K562 (cell line): Measurements from ENCODE around the gene TBX10. TPM values are rescaled to one million over a fixed set of nuclear protein-coding genes. Genes with fewer than 3 reads are reported as not detected.

Source experiments
- ATAC-seq: fragments of 200-7000 bp; cut with Tn5 transposase; 3 replicates; pipeline ENCODE4 v1.9.1; 2020; ENCODE audit warnings: moderate library complexity
- BruUV-seq: library from RNA; stranded (reverse); fragments of 400-500 nt; replicated peaks from 2 replicates; lab custom pipeline; 2021; lab: Mats Ljungman, UMichigan
- CTCF ChIA-PET: fragments of 300-600 bp; formaldehyde crosslinking; extraction: SDS; loops from one replicate; lab custom pipeline; 2021; ENCODE audit warnings: low intra/inter-chr PET ratio; lab: Yijun Ruan, JAX
- POLR2A ChIA-PET: fragments of 300-600, 350-650 bp; sonication (Branson Sonifier 250); formaldehyde crosslinking; extraction: SDS; loops from one replicate; lab custom pipeline; 2021; ENCODE audit warnings: antibody characterized with exemption, inconsistent platforms; lab: Yijun Ruan, JAX
- DNase-seq, 4 experiments: peaks; one replicate each; pipeline versions ENCODE4 v3.0.0 to v3.0.0-alpha.2; 2011 to 2018; ENCODE audit warnings: low spot score in 3 of 4, mixed read lengths in 3 of 4; ENCODE audit errors: extremely low read depth in 1 of 4
- FAIRE-seq: peaks from 2 replicates; lab custom pipeline; 2011; peaks lifted over from hg19 to GRCh38; lab: Jason Lieb, UNC
- H2AFZ ChIP-seq: 2 replicates; pipeline ENCODE4 v1.6.0; 2011; ENCODE audit warnings: low read depth, low read length, control low read depth, inconsistent platforms
- H3K27ac ChIP-seq: fragments of 200-600 bp; 3 replicates; pipeline ENCODE4 v1.8.0; 2011; ENCODE audit warnings: low read depth, mild to moderate bottlenecking, control low read depth, inconsistent platforms, low read length, moderate library complexity, mixed read lengths; ENCODE audit errors: extremely low read depth
- H3K27me3 ChIP-seq, 2 experiments: fragments of 300-600 bp in 1 of 2; 2 replicates in 1 of 2; 3 replicates in 1 of 2; pipeline versions ENCODE4 v1.6.0 to v1.8.0; 2011; ENCODE audit warnings: inconsistent platforms in 2 of 2, low read length in 2 of 2, mild to moderate bottlenecking in 1 of 2, mixed read lengths in 1 of 2, moderate library complexity in 1 of 2; ENCODE audit not compliant: control insufficient read depth in 2 of 2, insufficient read depth in 2 of 2
- H3K36me3 ChIP-seq: fragments of 300-600 bp; 3 replicates; pipeline ENCODE4 v1.8.0; 2011; ENCODE audit warnings: mild to moderate bottlenecking, low read length, inconsistent platforms; ENCODE audit not compliant: control insufficient read depth, insufficient read depth
- H3K4me1 ChIP-seq, 2 experiments: fragments of 200-600 bp in 1 of 2; replicated peaks in 1 of 2; 2 replicates in 1 of 2; 3 replicates in 1 of 2; pipeline versions ENCODE4 v1.5.1 to v1.8.0; 2011; ENCODE audit warnings: inconsistent platforms in 2 of 2, low read length in 2 of 2, mild to moderate bottlenecking in 1 of 2, mixed read lengths in 1 of 2, moderate library complexity in 1 of 2; ENCODE audit not compliant: control insufficient read depth in 2 of 2, insufficient read depth in 2 of 2
- H3K4me2 ChIP-seq: 2 replicates; pipeline ENCODE4 v1.6.1; 2011; ENCODE audit warnings: low read length, control low read depth, inconsistent platforms, mixed read lengths; ENCODE audit not compliant: insufficient read depth
- H3K4me3 ChIP-seq: fragments of 200-600 bp; sonication (generic), shearing (Covaris generic); 2 replicates; pipeline ENCODE4 v1.5.1; 2016; ENCODE audit warnings: control low read depth, inconsistent platforms
- H3K79me2 ChIP-seq: fragments of 200-600 bp; 3 replicates; pipeline ENCODE4 v1.8.0; 2011; ENCODE audit warnings: low read length, inconsistent platforms; ENCODE audit not compliant: control insufficient read depth, insufficient read depth
- H3K9ac ChIP-seq, 2 experiments: 2 replicates each; pipeline versions ENCODE4 v1.6.0 to v1.6.1; 2011; ENCODE audit warnings: low read depth in 2 of 2, low read length in 2 of 2, control low read depth in 1 of 2, inconsistent platforms in 1 of 2, mild to moderate bottlenecking in 1 of 2, mixed read lengths in 1 of 2; ENCODE audit not compliant: insufficient read depth in 1 of 2
- H3K9me1 ChIP-seq: one replicate; pipeline ENCODE4 v1.6.0; 2011; ENCODE audit warnings: inconsistent platforms, mild to moderate bottlenecking, low read length, moderate library complexity; ENCODE audit not compliant: control insufficient read depth, insufficient read depth
- H3K9me3 ChIP-seq: replicated peaks from 2 replicates; pipeline ENCODE4 v1.5.1; 2011; ENCODE audit warnings: low read depth, low read length, inconsistent platforms; ENCODE audit not compliant: control insufficient read depth, insufficient read depth
- H4K20me1 ChIP-seq: replicated peaks from 2 replicates; pipeline ENCODE4 v1.6.1; 2011; ENCODE audit warnings: low read length, inconsistent platforms, mixed read lengths; ENCODE audit not compliant: control insufficient read depth, insufficient read depth
- SUPT5H ChIP-seq: fragments of 450-650 bp; IDR thresholded peaks from 2 replicates; pipeline ENCODE4 v1.6.1; 2016
- ZFX ChIP-seq: sonication (generic); formaldehyde crosslinking; IDR thresholded peaks from 2 replicates; pipeline ENCODE4 v1.8.0; 2022; ENCODE audit warnings: mild to moderate bottlenecking, missing genetic modification reagents, moderate library complexity
- WGBS: fragments of 100-300 bp; shearing (Covaris generic); methylation state at CpG from one replicate; pipeline ENCODE4 v1.1.6; 2016; ENCODE audit warnings: low coverage, mixed read lengths; ENCODE audit not compliant: insufficient coverage; ENCODE audit errors: missing lambda C conversion rate; 5-methylcytosine and 5-hydroxymethylcytosine counted together
- in situ Hi-C: fragments of 300-500 bp; cut with MboI; formaldehyde crosslinking; loops from 4 replicates; pipeline ENCODE4 v1.15.0; 2018; ENCODE audit warnings: inconsistent platforms, mixed read lengths
- intact Hi-C: fragments of 100-400 bp; cut with micrococcal nuclease; formaldehyde crosslinking; loops from 2 replicates; pipeline ENCODE4 v1.14.2; 2022
- polyA plus RNA-seq, 8 experiments: library from polyadenylated mRNA; depleted of rRNA in 4 of 8; stranded (reverse) in 5 of 8; unstranded in 3 of 8; fragments of >200 nt; fragmentation: Nextera tagmentation in 2 of 8; fragmentation: Illumina TruSeq in 1 of 8; extraction: Ambion mirVana in 2 of 8; extraction: Trizol in 1 of 8; gene quantifications; 2 replicates each; pipeline versions ENCODE4 v1.2.1 to v1.2.3, GENCODE V29; 2011 to 2014; ENCODE audit warnings: inconsistent platforms in 1 of 8, missing spikeins in 1 of 8
- total RNA-seq, 7 experiments: library from RNA; depleted of rRNA in 6 of 7; stranded (reverse); fragments of >200 nt in 6 of 7; fragmentation: Illumina TruSeq in 2 of 7; extraction: Trizol in 2 of 7; gene quantifications; 2 replicates each; pipeline versions ENCODE4 v1.2.1 to v1.2.3, GENCODE V29; 2011 to 2021; ENCODE audit warnings: low replicate concordance in 1 of 7
- TF ChIP-seq, protein P1 (sequence below): fragments of 450-650 bp; formaldehyde crosslinking; IDR thresholded peaks from 2 replicates; pipeline ENCODE4 v1.4.0; 2022; ENCODE audit warnings: mild to moderate bottlenecking, moderate library complexity

Gene TBX10
- total and polyA plus RNA-seq, 9 of the 15 experiments (the other 6 are each of a cell fraction or from before 2014, with no cell fraction given) = not detected

DNA sequence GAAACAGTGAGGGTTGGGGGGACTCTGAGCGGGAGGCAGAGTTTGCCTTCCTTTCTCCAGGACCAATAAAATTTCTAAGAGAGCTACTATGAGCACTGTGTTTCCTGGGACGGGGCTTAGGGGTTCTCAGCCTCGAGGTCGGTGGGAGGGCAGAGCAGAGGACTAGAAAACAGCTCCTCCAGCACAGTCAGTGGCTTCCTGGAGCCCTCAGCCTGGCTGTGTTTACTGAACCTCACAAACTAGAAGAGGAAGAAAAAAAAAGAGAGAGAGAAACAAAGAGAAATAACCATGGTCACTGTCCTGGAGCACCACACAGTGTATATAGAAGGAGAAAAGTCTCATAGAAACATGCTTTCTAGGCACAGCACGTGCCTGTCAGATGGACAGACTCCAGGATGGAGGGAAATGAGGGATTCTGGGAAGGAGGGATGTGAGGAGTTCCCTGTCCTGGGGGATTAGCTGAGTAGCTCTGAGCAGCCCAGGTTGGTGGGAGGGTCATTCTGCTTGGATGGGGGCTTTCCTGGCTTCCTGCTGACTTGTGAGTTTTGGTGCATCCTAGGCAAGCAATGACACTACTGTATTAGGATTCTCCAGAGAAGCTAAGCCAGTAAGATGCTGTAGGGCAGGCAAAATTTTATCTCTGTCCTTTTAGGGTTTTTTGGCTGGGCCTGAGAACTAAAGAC is 52.9 kb downstream of the TBX10 start:
- H3K4me1 ChIP-seq = peaks cover 21 to 42% of the 10 kb centered on the region in 2 experiments; a peak in 4 of 5 replicates
- peaks cover 5% of the 10 kb centered on the region for H3K9me1 ChIP-seq
- peaks cover 43% of the 10 kb centered on the region for H3K79me2 ChIP-seq
- H3K27ac ChIP-seq = no peak overlapping the region
- no peak overlapping the region for H2AFZ ChIP-seq
- H3K4me2 ChIP-seq = no peak overlapping the region
- H3K27me3 ChIP-seq = no peaks in the 10 kb centered on the region
- TF ChIP-seq SUPT5H = peak; percentile 49; the same call in 1 of the 2 replicates
- TF ChIP-seq ZFX = no peak
- TF ChIP-seq, protein P1, sequence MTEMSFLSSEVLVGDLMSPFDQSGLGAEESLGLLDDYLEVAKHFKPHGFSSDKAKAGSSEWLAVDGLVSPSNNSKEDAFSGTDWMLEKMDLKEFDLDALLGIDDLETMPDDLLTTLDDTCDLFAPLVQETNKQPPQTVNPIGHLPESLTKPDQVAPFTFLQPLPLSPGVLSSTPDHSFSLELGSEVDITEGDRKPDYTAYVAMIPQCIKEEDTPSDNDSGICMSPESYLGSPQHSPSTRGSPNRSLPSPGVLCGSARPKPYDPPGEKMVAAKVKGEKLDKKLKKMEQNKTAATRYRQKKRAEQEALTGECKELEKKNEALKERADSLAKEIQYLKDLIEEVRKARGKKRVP (CRISPR knock-in tag) = 0 out of 2 replicates have a peak, but pooled peaks have one; percentile 4
- H4K20me1 ChIP-seq = peaks cover 14% of the 10 kb centered on the region; the same call in 1 of the 2 replicates
- FAIRE-seq = no peak
- WGBS = 91% methylated on average over 5 of the region's 5 CpGs
- H3K9ac ChIP-seq = peak overlapping the region in 1 of 2 experiments; percentile 99; a peak in 2 of 4 replicates
- in situ Hi-C loops (no loop called here), intact Hi-C loops (no loop called here)
- H3K4me3 ChIP-seq = no peak overlapping the region
- POLR2A ChIA-PET = interaction anchor here (0.6 to 1.6 kb wide), 6 partner anchors 9 to 187 kb away, joined by 3 to 5 read pairs (median 3); no protein-coding TSS in a partner anchor
- no peak for ATAC-seq
- CTCF ChIA-PET = no interaction called here
- peaks cover 41% of the 10 kb centered on the region for H3K36me3 ChIP-seq
- no peak for DNase-seq
- no peaks in the 10 kb centered on the region for H3K9me3 ChIP-seq
- no TSS peak for BruUV-seq
